H1 (cell line): Measurements from ENCODE around the gene CTNNA3. TPM values are rescaled to one million over a fixed set of nuclear protein-coding genes. Genes with fewer than 3 reads are reported as not detected.

ENCODE experiments used
- CTCF ChIA-PET: fragments of 300-600 bp; sonication (Branson Sonifier 250); formaldehyde crosslinking; loops from one replicate; lab custom pipeline; 2021; ENCODE audit not compliant: partially characterized antibody; lab: Charles Lee
- POLR2A ChIA-PET: fragments of 300-600 bp; sonication (Branson Sonifier 250); formaldehyde crosslinking; loops from one replicate; lab custom pipeline; 2021; ENCODE audit warnings: inconsistent platforms; ENCODE audit not compliant: partially characterized antibody; lab: Charles Lee
- DNase-seq, 2 experiments: peaks; one replicate each; pipeline versions ENCODE4 v3.0.0 to v3.0.0-alpha.2; 2010 to 2022; ENCODE audit warnings: low spot score in 2 of 2, low read depth in 1 of 2, mixed read lengths in 1 of 2
- FAIRE-seq: peaks from 2 replicates; lab custom pipeline; 2011; peaks lifted over from hg19 to GRCh38; lab: Jason Lieb, UNC
- H2AFZ ChIP-seq: 2 replicates; pipeline ENCODE4 v1.8.1; 2012; ENCODE audit warnings: low read length, inconsistent platforms
- H2AK5ac ChIP-seq: 2 replicates; pipeline ENCODE4 v1.6.1; 2013; ENCODE audit warnings: low read depth, low read length
- H2BK120ac ChIP-seq: replicated peaks from 2 replicates; pipeline ENCODE3; 2013; ENCODE audit warnings: low read depth, low read length, inconsistent platforms
- H2BK12ac ChIP-seq: 2 replicates; pipeline ENCODE4 v1.6.1; 2013; ENCODE audit warnings: low read depth, low read length
- H2BK15ac ChIP-seq: 2 replicates; pipeline ENCODE4 v1.6.1; 2013; ENCODE audit warnings: low read length
- H2BK20ac ChIP-seq: 2 replicates; pipeline ENCODE4 v1.6.1; 2013; ENCODE audit warnings: low read length
- H2BK5ac ChIP-seq: 2 replicates; pipeline ENCODE4 v1.6.1; 2013; ENCODE audit warnings: low read depth, low read length
- H3K14ac ChIP-seq: 2 replicates; pipeline ENCODE4 v1.6.1; 2013; ENCODE audit warnings: inconsistent platforms; ENCODE audit not compliant: insufficient read length
- H3K18ac ChIP-seq: 2 replicates; pipeline ENCODE4 v1.6.1; 2013; ENCODE audit warnings: low read length; ENCODE audit errors: extremely low read depth
- H3K23ac ChIP-seq: 2 replicates; pipeline ENCODE4 v1.6.1; 2013; ENCODE audit warnings: inconsistent platforms; ENCODE audit not compliant: insufficient read length
- H3K23me2 ChIP-seq: 2 replicates; pipeline ENCODE4 v1.6.1; 2013; ENCODE audit warnings: low read depth, low read length
- H3K27ac ChIP-seq: 2 replicates; pipeline ENCODE4 v1.6.1; 2011; ENCODE audit warnings: low read depth, low read length, inconsistent platforms
- H3K27me3 ChIP-seq, 4 experiments: replicated peaks in 1 of 4; 1 replicate in 1 of 4; 2 replicates in 3 of 4; pipeline versions ENCODE4 v1.6.1 to v1.8.1; 2011 to 2013; ENCODE audit warnings: low read length in 3 of 4, mild to moderate bottlenecking in 3 of 4, inconsistent platforms in 2 of 4, mixed read lengths in 2 of 4, moderate library complexity in 1 of 4; ENCODE audit not compliant: control insufficient read depth in 3 of 4, insufficient read depth in 3 of 4; ENCODE audit errors: extremely low read depth in 1 of 4
- H3K36me3 ChIP-seq, 4 experiments: 2 replicates each; pipeline versions ENCODE4 v1.6.1 to v1.8.1; 2011 to 2013; ENCODE audit warnings: mild to moderate bottlenecking in 4 of 4, low read length in 3 of 4, moderate library complexity in 2 of 4, control low read depth in 1 of 4, inconsistent platforms in 1 of 4; ENCODE audit not compliant: insufficient read depth in 4 of 4, control insufficient read depth in 2 of 4
- H3K4ac ChIP-seq: replicated peaks from 2 replicates; pipeline ENCODE3; 2013; ENCODE audit warnings: low read length, low read depth, mixed read lengths, inconsistent platforms; ENCODE audit not compliant: insufficient read length
- H3K4me1 ChIP-seq, 4 experiments: replicated peaks in 1 of 4; 1 replicate in 1 of 4; 2 replicates in 3 of 4; pipeline versions ENCODE4 v1.6.1 to v1.8.1; 2011 to 2013; ENCODE audit warnings: low read length in 3 of 4, inconsistent platforms in 2 of 4, mixed read lengths in 1 of 4; ENCODE audit not compliant: insufficient read depth in 4 of 4, control insufficient read depth in 3 of 4
- H3K4me2 ChIP-seq, 2 experiments: 2 replicates each; pipeline versions ENCODE4 v1.6.1 to v1.8.1; 2011 to 2013; ENCODE audit warnings: low read depth in 2 of 2, low read length in 2 of 2, control low read depth in 1 of 2, inconsistent platforms in 1 of 2, mild to moderate bottlenecking in 1 of 2; ENCODE audit not compliant: insufficient read depth in 1 of 2
- H3K4me3 ChIP-seq, 4 experiments: fragments of 200-600, 300-600 bp in 1 of 4; sonication (generic), shearing (Covaris generic), sonication (Bioruptor Twin) in 1 of 4; 2 replicates each; pipeline versions ENCODE4 v1.5.1 to v1.8.1; 2011 to 2016; ENCODE audit warnings: low read length in 4 of 4, low read depth in 3 of 4, control low read depth in 2 of 4, inconsistent platforms in 2 of 4, mild to moderate bottlenecking in 2 of 4, mixed read lengths in 1 of 4, moderate library complexity in 1 of 4; ENCODE audit not compliant: insufficient read depth in 2 of 4; ENCODE audit errors: extremely low read depth in 1 of 4
- H3K56ac ChIP-seq: replicated peaks from 2 replicates; pipeline ENCODE3; 2013; ENCODE audit warnings: low read depth, mild to moderate bottlenecking, mixed read lengths, low read length, inconsistent platforms; ENCODE audit not compliant: insufficient read length
- H3K79me1 ChIP-seq: 2 replicates; pipeline ENCODE4 v1.6.1; 2013; ENCODE audit warnings: low read depth, low read length, control low read depth
- H3K79me2 ChIP-seq, 2 experiments: 2 replicates each; pipeline versions ENCODE4 v1.6.1 to v1.8.1; 2012 to 2013; ENCODE audit warnings: low read length in 2 of 2, mild to moderate bottlenecking in 2 of 2, inconsistent platforms in 1 of 2; ENCODE audit not compliant: insufficient read depth in 2 of 2, control insufficient read depth in 1 of 2
- H3K9ac ChIP-seq, 4 experiments: replicated peaks in 1 of 4; 1 replicate in 1 of 4; 2 replicates in 3 of 4; pipeline versions ENCODE4 v1.6.1 to v1.8.1; 2011 to 2013; ENCODE audit warnings: low read depth in 3 of 4, low read length in 3 of 4, control low read depth in 2 of 4, mild to moderate bottlenecking in 2 of 4, moderate library complexity in 2 of 4, inconsistent platforms in 1 of 4; ENCODE audit errors: extremely low read depth in 1 of 4
- H3K9me3 ChIP-seq, 2 experiments: 2 replicates each; pipeline versions ENCODE4 v1.6.1 to v1.8.1; 2012 to 2013; ENCODE audit warnings: mild to moderate bottlenecking in 2 of 2, moderate library complexity in 2 of 2, control low read depth in 1 of 2, inconsistent platforms in 1 of 2, low read depth in 1 of 2, low read length in 1 of 2, mixed read lengths in 1 of 2; ENCODE audit not compliant: insufficient read depth in 2 of 2
- H4K20me1 ChIP-seq, 2 experiments: replicated peaks in 1 of 2; 2 replicates each; pipeline versions ENCODE3 to v1.8.1; 2011 to 2013; ENCODE audit warnings: inconsistent platforms in 2 of 2, low read length in 2 of 2, mild to moderate bottlenecking in 1 of 2; ENCODE audit not compliant: insufficient read depth in 2 of 2, control insufficient read depth in 1 of 2
- H4K5ac ChIP-seq: 2 replicates; pipeline ENCODE4 v1.6.1; 2013; ENCODE audit warnings: low read length, low read depth, mixed read lengths, inconsistent platforms; ENCODE audit not compliant: insufficient read length
- H4K8ac ChIP-seq: 2 replicates; pipeline ENCODE4 v1.8.0; 2013; ENCODE audit warnings: mild to moderate bottlenecking, moderate library complexity, low read length, inconsistent platforms; ENCODE audit not compliant: insufficient read depth; ENCODE audit errors: extremely low read depth
- H4K91ac ChIP-seq: replicated peaks from 2 replicates; pipeline ENCODE3; 2013; ENCODE audit warnings: low read length, mixed read lengths, inconsistent platforms; ENCODE audit not compliant: insufficient read length
- PHF8 ChIP-seq: fragments of 200-600 bp; sonication (generic); conservative IDR thresholded peaks from 2 replicates; pipeline ENCODE4 v1.7.1; 2012; ENCODE audit warnings: low read depth, mild to moderate bottlenecking, inconsistent platforms, low read length, moderate library complexity
- RXRA ChIP-seq: IDR thresholded peaks from 2 replicates; pipeline ENCODE4 v1.6.1; 2011; ENCODE audit warnings: low read depth, mild to moderate bottlenecking, low read length, moderate library complexity; ENCODE audit not compliant: insufficient read depth
- SIRT6 ChIP-seq: IDR thresholded peaks from one replicate; pipeline ENCODE4 v1.7.1; 2012; ENCODE audit warnings: low read length, inconsistent platforms
- SP2 ChIP-seq: IDR thresholded peaks from 2 replicates; pipeline ENCODE4 v1.6.1; 2012; ENCODE audit warnings: mild to moderate bottlenecking, low read length, inconsistent platforms
- ZNF274 ChIP-seq: IDR thresholded peaks from 2 replicates; pipeline ENCODE4 v1.7.0; 2012; ENCODE audit warnings: low read length, borderline replicate concordance; ENCODE audit errors: extremely low read depth
- WGBS, 2 experiments: shearing (Covaris generic) in 1 of 2; methylation state at CpG; one replicate each; pipeline versions ENCODE4 v1.1.6 to v1.1.7; 2013 to 2015; ENCODE audit warnings: low lambda C conversion rate in 2 of 2, mixed read lengths in 2 of 2, inconsistent platforms in 1 of 2, low coverage in 1 of 2, missing lambda C conversion rate in 1 of 2; ENCODE audit not compliant: insufficient replicate concordance in 2 of 2, insufficient coverage in 1 of 2, insufficient read length in 1 of 2; ENCODE audit errors: extremely low coverage in 1 of 2, missing lambda C conversion rate in 1 of 2; 5-methylcytosine and 5-hydroxymethylcytosine counted together
- polyA plus RNA-seq, 7 experiments: library from polyadenylated mRNA; depleted of rRNA in 3 of 7; stranded (reverse) in 5 of 7; unstranded in 2 of 7; fragments of >200 nt in 5 of 7; fragments of 200-250 nt in 2 of 7; gene quantifications; 1 replicate in 5 of 7; 2 replicates in 1 of 7; 4 replicates in 1 of 7; pipeline versions ENCODE4 v1.2.1 to v1.2.3, GENCODE V29; 2011 to 2013; ENCODE audit warnings: missing spikeins in 2 of 7, mixed read lengths in 2 of 7
- total RNA-seq: library from RNA; stranded (reverse); fragmentation: NEBNext Ultra II Directional; extraction: Animal tissue kit (Norgen Biotek cat#: 25700); gene quantifications from 2 replicates; pipeline ENCODE4 v1.2.1, GENCODE V29; 2021
- TF ChIP-seq, protein P1 (sequence below): IDR thresholded peaks from 2 replicates; pipeline ENCODE4 v1.6.1; 2011; ENCODE audit warnings: low read depth, mild to moderate bottlenecking, low read length; ENCODE audit not compliant: insufficient read depth
- TF ChIP-seq, protein P2 (sequence below): IDR thresholded peaks from 2 replicates; pipeline ENCODE4 v1.6.1; 2012; ENCODE audit warnings: low read length, inconsistent platforms

Gene CTNNA3
- total and polyA plus RNA-seq, 2 of the 8 experiments (the other 6 are each of a cell fraction or from before 2014, with no cell fraction given): 1.3 to 1.5 TPM

DNA sequence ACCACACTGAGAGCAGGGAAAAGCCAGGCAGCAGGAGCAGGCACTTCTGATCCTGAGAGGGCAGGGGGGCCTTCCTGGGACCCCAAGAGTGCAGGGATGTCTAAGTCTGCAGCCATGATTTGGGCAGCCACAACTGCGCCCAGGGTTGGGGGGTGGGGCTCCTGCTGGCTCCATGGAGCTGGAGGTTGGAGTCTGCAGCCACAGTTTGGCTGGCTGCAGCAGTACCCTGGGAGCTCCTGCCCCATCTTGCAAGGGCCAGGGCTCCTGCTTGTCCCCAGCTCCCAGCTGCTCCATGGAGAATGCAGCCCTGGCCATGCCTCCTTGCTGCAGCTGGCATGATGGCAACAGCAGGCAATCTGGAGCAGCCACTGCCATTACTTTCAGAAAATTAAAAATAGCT lies 1449.8 kb downstream of the CTNNA3 start:
- no peak overlapping the region for H4K91ac ChIP-seq
- no peak overlapping the region for H4K5ac ChIP-seq
- POLR2A ChIA-PET: no interaction called here
- no peak overlapping the region for H3K9ac ChIP-seq
- H3K23me2 ChIP-seq: no peaks in the 10 kb centered on the region
- H2BK15ac ChIP-seq: no peak overlapping the region
- no peak overlapping the region for H2BK20ac ChIP-seq
- H3K4me1 ChIP-seq: no peaks in the 10 kb centered on the region; a peak in 1 of 7 replicates
- FAIRE-seq (no peak), DNase-seq (no peak)
- no peak overlapping the region for H3K23ac ChIP-seq
- no peak overlapping the region for H3K4me2 ChIP-seq
- H3K79me1 ChIP-seq: no peaks in the 10 kb centered on the region
- H3K4ac ChIP-seq: no peak overlapping the region
- no peak overlapping the region for H3K4me3 ChIP-seq
- no peaks in the 10 kb centered on the region for H3K79me2 ChIP-seq
- no peak overlapping the region for H2BK12ac ChIP-seq
- H2AFZ ChIP-seq: no peak overlapping the region
- no peak overlapping the region for H3K14ac ChIP-seq
- no peaks in the 10 kb centered on the region for H4K20me1 ChIP-seq
- no peak overlapping the region for H3K18ac ChIP-seq
- no peak overlapping the region for H2BK5ac ChIP-seq
- WGBS, 2 experiments: 100% methylated on average over 1 of the region's 1 CpG; no CpG with 5 or more reads in 1 of the 2 experiments
- H3K56ac ChIP-seq: no peak overlapping the region
- H2BK120ac ChIP-seq: no peak overlapping the region
- H2AK5ac ChIP-seq: no peak overlapping the region
- CTCF ChIA-PET: interaction anchor here (0.8 to 1.5 kb wide), 4 partner anchors 9 to 123 kb away, joined by 3 to 4 read pairs (median 3); no protein-coding TSS in a partner anchor
- H3K9me3 ChIP-seq: no peaks in the 10 kb centered on the region
- no peaks in the 10 kb centered on the region for H3K36me3 ChIP-seq
- no peak overlapping the region for H3K27ac ChIP-seq
- H3K27me3 ChIP-seq: no peaks in the 10 kb centered on the region
- no peak overlapping the region; the same call in 1 of the 2 replicates for H4K8ac ChIP-seq
- TF ChIP-seq, protein P1, sequence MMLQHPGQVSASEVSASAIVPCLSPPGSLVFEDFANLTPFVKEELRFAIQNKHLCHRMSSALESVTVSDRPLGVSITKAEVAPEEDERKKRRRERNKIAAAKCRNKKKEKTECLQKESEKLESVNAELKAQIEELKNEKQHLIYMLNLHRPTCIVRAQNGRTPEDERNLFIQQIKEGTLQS: no peak
- TF ChIP-seq PHF8 (no peak), SIRT6 (no peak), ZNF274 (no peak), RXRA (no peak), SP2 (no peak)
- TF ChIP-seq, protein P2, sequence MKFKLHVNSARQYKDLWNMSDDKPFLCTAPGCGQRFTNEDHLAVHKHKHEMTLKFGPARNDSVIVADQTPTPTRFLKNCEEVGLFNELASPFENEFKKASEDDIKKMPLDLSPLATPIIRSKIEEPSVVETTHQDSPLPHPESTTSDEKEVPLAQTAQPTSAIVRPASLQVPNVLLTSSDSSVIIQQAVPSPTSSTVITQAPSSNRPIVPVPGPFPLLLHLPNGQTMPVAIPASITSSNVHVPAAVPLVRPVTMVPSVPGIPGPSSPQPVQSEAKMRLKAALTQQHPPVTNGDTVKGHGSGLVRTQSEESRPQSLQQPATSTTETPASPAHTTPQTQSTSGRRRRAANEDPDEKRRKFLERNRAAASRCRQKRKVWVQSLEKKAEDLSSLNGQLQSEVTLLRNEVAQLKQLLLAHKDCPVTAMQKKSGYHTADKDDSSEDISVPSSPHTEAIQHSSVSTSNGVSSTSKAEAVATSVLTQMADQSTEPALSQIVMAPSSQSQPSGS: no peak
